Nephron (organoid): ENCODE measurements around the gene JAKMIP1.

Source experiments
- H3K27ac Mint-ChIP-seq, 3 experiments: 2 replicates each; pipeline ENCODE4 v1.8.0; 2020; ENCODE audit warnings: mixed read lengths in 3 of 3, mild to moderate bottlenecking in 2 of 3, moderate library complexity in 1 of 3
- H3K27me3 Mint-ChIP-seq: 2 replicates; pipeline ENCODE4 v1.8.0; 2021; ENCODE audit warnings: low read depth, mild to moderate bottlenecking, moderate library complexity, mixed read lengths
- H3K36me3 Mint-ChIP-seq: 2 replicates; pipeline ENCODE4 v1.8.0; 2020; ENCODE audit warnings: low read depth, mixed read lengths
- H3K4me1 Mint-ChIP-seq: 2 replicates; pipeline ENCODE4 v1.8.0; 2020; ENCODE audit warnings: mixed read lengths
- H3K4me3 Mint-ChIP-seq, 3 experiments: 2 replicates each; pipeline ENCODE4 v1.8.0; 2020; ENCODE audit warnings: mild to moderate bottlenecking in 3 of 3, mixed read lengths in 3 of 3, moderate library complexity in 2 of 3
- H3K9me3 Mint-ChIP-seq: 2 replicates; pipeline ENCODE4 v1.8.0; 2020; ENCODE audit warnings: mixed read lengths
- CTCF ChIP-seq, 3 experiments: fragments of 200-600 bp; sonication (generic); IDR thresholded peaks; one replicate each; pipeline ENCODE4 v1.5.0; 2021; ENCODE audit warnings: antibody characterized with exemption in 3 of 3; ENCODE audit not compliant: unreplicated experiment in 3 of 3

The JAKMIP1 gene

GRCh38 chr4:6018331-6018730 is 182.0 kb downstream of the JAKMIP1 start, which contains the start of gene C4orf50:
TSS of gene C4orf50 (minus strand) at chr4:6018431.
- H3K9me3 Mint-ChIP-seq, result no peaks in the 10 kb centered on the region
- H3K27me3 Mint-ChIP-seq, result peaks cover 33% of the 10 kb centered on the region
- TF ChIP-seq CTCF (IDR thresholded peaks at IDR 0.05; ENCODE audit: unreplicated experiment in 3 of 3), result no peak
- H3K36me3 Mint-ChIP-seq, result no peaks in the 10 kb centered on the region
- H3K27ac Mint-ChIP-seq, result no peak within 1 kb of the TSS
- peaks cover 5% of the 10 kb centered on the region for H3K4me1 Mint-ChIP-seq
- no peak within 1 kb of the TSS for H3K4me3 Mint-ChIP-seq

GRCh38 chr4:6017800-6018199 is 182.5 kb downstream of the JAKMIP1 start:
- Mint-ChIP-seq H3K9me3 (no peaks in the 10 kb centered on the region), H3K27ac (no peak overlapping the region), H3K36me3 (no peaks in the 10 kb centered on the region), H3K27me3 (peaks cover 33% of the 10 kb centered on the region), H3K4me1 (peaks cover 5% of the 10 kb centered on the region), H3K4me3 (no peak overlapping the region)
- no peak for TF ChIP-seq CTCF (IDR thresholded peaks at IDR 0.05; ENCODE audit: unreplicated experiment in 3 of 3)

- H3K27ac Mint-ChIP-seq, result no peak overlapping the region
- no peaks in the 10 kb centered on the region for H3K9me3 Mint-ChIP-seq
- no peaks in the 10 kb centered on the region for H3K36me3 Mint-ChIP-seq
- H3K4me1 Mint-ChIP-seq, result peaks cover 5% of the 10 kb centered on the region
- TF ChIP-seq CTCF (IDR thresholded peaks at IDR 0.05; ENCODE audit: unreplicated experiment in 3 of 3), result no peak
- no peak overlapping the region for H3K4me3 Mint-ChIP-seq
- H3K27me3 Mint-ChIP-seq, result peaks cover 33% of the 10 kb centered on the region
Measured at GRCh38 chr4:6017030-6017429, 183.3 kb downstream of the JAKMIP1 start.

GRCh38 chr4:6013564-6013963 is 186.8 kb downstream of the JAKMIP1 start:
- no peaks in the 10 kb centered on the region for H3K9me3 Mint-ChIP-seq
- no peaks in the 10 kb centered on the region for H3K36me3 Mint-ChIP-seq
- no peak for TF ChIP-seq CTCF (IDR thresholded peaks at IDR 0.05; ENCODE audit: unreplicated experiment in 3 of 3)
- no peak overlapping the region for H3K27ac Mint-ChIP-seq
- H3K27me3 Mint-ChIP-seq, result peaks cover 47% of the 10 kb centered on the region
- H3K4me3 Mint-ChIP-seq, result no peak overlapping the region
- no peaks in the 10 kb centered on the region for H3K4me1 Mint-ChIP-seq

- Mint-ChIP-seq H3K27ac (no peak overlapping the region), H3K4me1 (no peaks in the 10 kb centered on the region), H3K36me3 (no peaks in the 10 kb centered on the region), H3K4me3 (no peak overlapping the region), H3K9me3 (no peaks in the 10 kb centered on the region), H3K27me3 (peaks cover 53% of the 10 kb centered on the region)
- TF ChIP-seq CTCF (IDR thresholded peaks at IDR 0.05; ENCODE audit: unreplicated experiment in 3 of 3), result no peak
Measured at GRCh38 chr4:6012200-6012599, 188.1 kb downstream of the JAKMIP1 start.

- Mint-ChIP-seq H3K27ac (no peak overlapping the region), H3K36me3 (no peaks in the 10 kb centered on the region), H3K27me3 (peaks cover 54% of the 10 kb centered on the region), H3K9me3 (no peaks in the 10 kb centered on the region), H3K4me3 (no peak overlapping the region), H3K4me1 (no peaks in the 10 kb centered on the region)
- TF ChIP-seq CTCF (IDR thresholded peaks at IDR 0.05; ENCODE audit: unreplicated experiment in 3 of 3), result no peak
Measured at GRCh38 chr4:6011686-6012085, 188.7 kb downstream of the JAKMIP1 start.
